CD4-positive, alpha-beta T cell treated with Interleukin-4 for 4 hours (primary cell): ENCODE results near the gene TLK2.

Experiments used
- DNase-seq: peaks from one replicate; pipeline ENCODE4 v3.0.0-alpha.2; 2020

The TLK2 gene

GRCh38 chr17:62658136-62658920 is 179.7 kb downstream of the TLK2 start:
- DNase-seq: no peak

GRCh38 chr17:62660629-62661118 is 182.0 kb downstream of the TLK2 start:
- DNase-seq: no peak

DNA sequence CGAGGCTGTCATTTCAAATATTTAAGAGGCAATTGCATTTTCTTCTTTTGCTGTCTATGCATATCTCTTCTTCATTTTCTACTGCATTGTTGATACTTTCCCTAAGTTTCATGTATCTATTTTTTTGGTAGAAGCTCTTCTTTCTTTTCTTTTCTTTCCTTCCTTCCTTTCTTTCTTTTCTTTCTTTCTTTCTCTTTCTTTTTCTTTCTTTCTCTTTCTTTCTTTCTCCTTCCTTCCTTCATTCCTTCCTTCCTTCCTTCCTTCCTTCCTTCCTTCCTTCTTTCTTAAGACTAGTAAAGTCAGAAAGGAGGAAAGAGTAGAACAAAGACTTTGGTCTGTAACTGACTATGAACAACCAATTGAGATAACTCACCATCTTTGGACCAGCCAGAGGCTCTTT is 182.7 kb downstream of the TLK2 start:
- no peak for DNase-seq

DNA sequence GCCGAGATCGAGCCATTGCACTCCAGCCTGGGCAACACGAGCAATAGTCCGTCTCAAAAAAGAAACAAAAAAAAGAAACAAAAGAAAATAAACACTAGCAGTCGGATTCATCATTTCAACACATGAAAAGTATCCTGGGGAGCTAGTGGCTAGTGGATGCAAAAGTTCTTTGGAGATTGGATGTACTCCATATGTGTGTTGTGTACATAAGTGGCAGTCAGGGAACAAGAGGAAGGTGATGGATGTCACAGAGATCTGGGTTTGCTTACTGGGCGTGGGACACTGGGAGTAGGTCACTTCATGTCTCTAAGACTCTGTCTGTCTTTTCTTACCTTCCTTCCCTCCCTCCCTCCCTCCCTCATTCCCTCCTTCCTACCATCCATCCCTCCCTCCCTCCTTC is 184.2 kb downstream of the TLK2 start:
- no peak for DNase-seq
